ENCODE results near the gene ARNT2. TPM values are rescaled to one million over a fixed set of nuclear protein-coding genes. Genes with fewer than 3 reads are reported as not detected.

Gene ARNT2
- total RNA-seq, 1 donor from 2014 or later: 8.1 TPM

DNA sequence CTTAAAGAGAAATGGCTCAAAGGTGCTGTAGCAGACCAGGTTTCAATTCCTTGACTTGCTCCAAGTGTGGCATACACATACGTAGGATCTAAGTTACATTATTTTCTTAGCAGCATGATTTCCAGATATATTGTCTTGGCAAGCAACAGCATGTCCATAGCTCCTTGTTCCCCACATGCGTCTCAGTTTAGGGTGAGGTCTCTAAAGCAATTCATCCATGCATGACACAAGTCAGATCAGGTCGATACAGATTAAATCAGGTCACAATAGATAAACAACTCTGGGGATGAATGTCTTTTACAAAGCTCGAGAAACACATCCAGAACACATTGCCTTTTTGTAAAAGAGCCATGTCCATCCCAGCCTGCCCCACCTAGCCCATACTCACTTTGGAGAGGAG lies 182.0 kb downstream of the ARNT2 start:
- Histone ChIP-seq H3K4me1 (no peaks in the 10 kb centered on the region), H3K4me3 (no peak overlapping the region), H3K27ac (no peak overlapping the region), H3K27me3 (no peaks in the 10 kb centered on the region), H3K9me3 (no peaks in the 10 kb centered on the region), H3K36me3 (no peaks in the 10 kb centered on the region)
- no peak for DNase-seq (ENCODE audit: extremely low spot score in 2 of 2)
- no peak for TF ChIP-seq POLR2A (IDR thresholded peaks at IDR 0.05)
- TF ChIP-seq, protein P1, sequence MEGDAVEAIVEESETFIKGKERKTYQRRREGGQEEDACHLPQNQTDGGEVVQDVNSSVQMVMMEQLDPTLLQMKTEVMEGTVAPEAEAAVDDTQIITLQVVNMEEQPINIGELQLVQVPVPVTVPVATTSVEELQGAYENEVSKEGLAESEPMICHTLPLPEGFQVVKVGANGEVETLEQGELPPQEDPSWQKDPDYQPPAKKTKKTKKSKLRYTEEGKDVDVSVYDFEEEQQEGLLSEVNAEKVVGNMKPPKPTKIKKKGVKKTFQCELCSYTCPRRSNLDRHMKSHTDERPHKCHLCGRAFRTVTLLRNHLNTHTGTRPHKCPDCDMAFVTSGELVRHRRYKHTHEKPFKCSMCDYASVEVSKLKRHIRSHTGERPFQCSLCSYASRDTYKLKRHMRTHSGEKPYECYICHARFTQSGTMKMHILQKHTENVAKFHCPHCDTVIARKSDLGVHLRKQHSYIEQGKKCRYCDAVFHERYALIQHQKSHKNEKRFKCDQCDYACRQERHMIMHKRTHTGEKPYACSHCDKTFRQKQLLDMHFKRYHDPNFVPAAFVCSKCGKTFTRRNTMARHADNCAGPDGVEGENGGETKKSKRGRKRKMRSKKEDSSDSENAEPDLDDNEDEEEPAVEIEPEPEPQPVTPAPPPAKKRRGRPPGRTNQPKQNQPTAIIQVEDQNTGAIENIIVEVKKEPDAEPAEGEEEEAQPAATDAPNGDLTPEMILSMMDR (IDR thresholded peaks at IDR 0.05): no peak
- TF ChIP-seq POLR2AphosphoS5 (IDR thresholded peaks at IDR 0.05; ENCODE audit: insufficient read depth in 1 of 2, low read depth in 1 of 2): no peak
- intact Hi-C loops (cut with DNase I): no loop called here

DNA sequence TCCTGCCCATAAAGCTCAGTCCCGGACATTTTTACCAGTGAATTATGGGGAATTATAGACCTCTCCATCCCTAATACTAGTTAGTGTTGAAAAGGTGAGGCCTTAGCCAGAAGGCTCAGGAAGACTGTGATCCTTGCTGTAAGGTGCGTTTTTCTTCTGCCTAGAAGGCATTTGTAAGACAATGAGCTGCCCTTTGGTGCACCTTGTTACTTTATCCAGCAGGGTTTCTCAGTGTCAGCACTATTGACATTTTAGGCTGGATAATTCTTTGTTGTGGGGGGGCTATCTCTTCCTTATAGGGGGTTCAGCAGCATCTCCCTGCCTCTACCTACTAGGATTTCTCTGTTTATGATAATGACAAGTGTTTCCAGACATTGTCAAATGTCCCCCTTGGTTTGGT lies 182.8 kb downstream of the ARNT2 start:
- no peak for DNase-seq (ENCODE audit: extremely low spot score in 2 of 2)
- H3K36me3 ChIP-seq: no peaks in the 10 kb centered on the region
- H3K4me1 ChIP-seq: no peaks in the 10 kb centered on the region
- TF ChIP-seq POLR2AphosphoS5 (IDR thresholded peaks at IDR 0.05; ENCODE audit: insufficient read depth in 1 of 2, low read depth in 1 of 2): no peak
- H3K27me3 ChIP-seq: no peaks in the 10 kb centered on the region
- intact Hi-C loops (cut with DNase I): no loop called here
- no peaks in the 10 kb centered on the region for H3K9me3 ChIP-seq
- no peak overlapping the region for H3K4me3 ChIP-seq
- no peak overlapping the region for H3K27ac ChIP-seq

DNA sequence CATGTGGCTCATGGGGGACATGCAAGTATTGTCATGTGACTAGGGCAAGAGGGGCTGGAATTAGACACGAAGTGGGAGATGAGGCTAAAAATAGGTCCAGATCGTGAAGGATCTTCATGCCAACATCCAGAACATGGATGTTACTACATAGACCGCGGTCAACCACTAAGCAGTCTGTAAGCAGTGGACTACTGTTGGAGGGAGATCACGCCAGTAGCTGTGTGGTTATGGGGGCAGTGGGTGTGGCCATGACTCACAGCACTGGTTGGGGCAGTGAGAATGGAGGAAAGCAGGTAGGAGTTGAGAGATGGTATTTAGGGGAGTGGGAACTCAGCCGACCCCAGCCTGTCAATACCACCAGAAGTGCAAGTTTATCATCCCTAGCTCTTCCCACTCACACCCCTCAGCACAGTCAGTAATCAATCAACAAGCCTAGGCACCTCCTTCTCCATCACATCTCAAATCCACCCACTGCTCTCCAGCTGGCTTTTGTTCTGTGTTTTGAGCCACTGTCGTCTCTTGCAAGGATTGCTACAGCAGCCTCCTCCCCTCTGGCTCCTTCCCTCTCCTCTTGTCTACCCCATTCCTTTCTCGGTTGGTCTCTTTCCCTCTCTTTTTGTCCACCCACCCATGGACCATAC lies 183.8 kb downstream of the ARNT2 start:
- no peaks in the 10 kb centered on the region for H3K9me3 ChIP-seq
- intact Hi-C loops (cut with DNase I): no loop called here
- TF ChIP-seq POLR2AphosphoS5 (IDR thresholded peaks at IDR 0.05; ENCODE audit: insufficient read depth in 1 of 2, low read depth in 1 of 2) (no peak), POLR2A (IDR thresholded peaks at IDR 0.05) (no peak)
- TF ChIP-seq, protein P1 (IDR thresholded peaks at IDR 0.05): no peak
- no peak overlapping the region for H3K27ac ChIP-seq
- H3K4me3 ChIP-seq: no peak overlapping the region
- H3K36me3 ChIP-seq: no peaks in the 10 kb centered on the region
- no peak for DNase-seq (ENCODE audit: extremely low spot score in 2 of 2)
- no peaks in the 10 kb centered on the region for H3K27me3 ChIP-seq
- no peaks in the 10 kb centered on the region for H3K4me1 ChIP-seq

DNA sequence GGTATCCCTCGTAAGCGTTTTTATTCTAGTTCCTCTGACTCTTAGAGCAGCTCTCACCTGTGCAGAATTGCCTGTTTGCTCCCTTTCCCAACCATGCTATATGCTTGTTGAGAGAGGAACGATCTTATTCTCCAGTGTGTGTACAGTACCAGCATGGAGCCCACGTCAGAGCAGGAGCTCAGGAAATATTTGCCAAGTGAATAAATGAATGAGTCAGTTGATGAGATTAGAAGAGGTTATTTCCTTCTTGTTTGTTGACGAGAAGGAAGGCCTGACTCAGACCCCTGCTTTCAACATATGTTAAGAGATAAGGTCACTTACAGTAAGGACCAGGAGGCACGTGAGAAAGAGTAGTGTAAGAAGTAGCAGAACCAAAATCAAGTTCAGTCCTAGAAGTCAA lies 184.6 kb downstream of the ARNT2 start:
- Histone ChIP-seq H3K36me3 (no peaks in the 10 kb centered on the region), H3K9me3 (no peaks in the 10 kb centered on the region)

DNA sequence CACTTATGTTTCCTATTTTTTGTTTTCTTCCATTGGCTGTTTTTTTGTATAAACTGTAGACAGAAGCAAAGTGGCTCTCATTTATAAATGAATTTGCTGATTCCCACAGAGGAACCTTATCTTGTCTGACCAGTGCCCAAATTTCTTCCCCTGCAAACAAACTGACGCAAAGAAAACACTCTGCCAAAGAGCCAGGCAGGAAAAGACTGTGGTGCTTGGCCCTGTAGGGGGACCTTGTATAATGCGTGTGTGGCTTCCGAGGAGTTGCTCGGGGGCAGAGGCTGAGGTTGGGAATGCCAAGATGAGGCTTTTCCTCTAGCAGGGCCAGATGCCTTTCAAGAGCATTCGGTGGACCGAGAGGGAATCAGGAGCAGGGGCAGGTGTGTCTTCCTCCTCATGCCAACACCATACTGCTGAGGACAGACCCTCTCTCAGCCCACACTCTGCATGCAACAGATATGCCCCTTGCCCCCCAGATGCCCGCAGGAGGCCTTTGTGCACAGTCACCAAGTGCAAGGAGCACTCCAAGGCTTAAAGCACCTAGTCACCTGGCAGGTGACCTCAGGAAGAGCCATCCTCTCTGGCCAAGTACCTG lies 186.7 kb downstream of the ARNT2 start:
- no peak for DNase-seq (ENCODE audit: extremely low spot score in 2 of 2)
- Histone ChIP-seq H3K27me3 (no peaks in the 10 kb centered on the region), H3K9me3 (no peaks in the 10 kb centered on the region), H3K4me1 (no peaks in the 10 kb centered on the region), H3K36me3 (no peaks in the 10 kb centered on the region), H3K4me3 (no peak overlapping the region), H3K27ac (no peak overlapping the region)
- intact Hi-C loops (cut with DNase I): no loop called here
- TF ChIP-seq, protein P1 (IDR thresholded peaks at IDR 0.05): no peak
- TF ChIP-seq POLR2AphosphoS5 (IDR thresholded peaks at IDR 0.05; ENCODE audit: insufficient read depth in 1 of 2, low read depth in 1 of 2) (no peak), POLR2A (IDR thresholded peaks at IDR 0.05) (no peak)

More for the DNA sequence above, 184.6 kb downstream of the ARNT2 start:
- DNase-seq (ENCODE audit: extremely low spot score in 2 of 2): no peak
- TF ChIP-seq POLR2A (IDR thresholded peaks at IDR 0.05) (no peak), POLR2AphosphoS5 (IDR thresholded peaks at IDR 0.05; ENCODE audit: insufficient read depth in 1 of 2, low read depth in 1 of 2) (no peak)
- TF ChIP-seq, protein P1 (IDR thresholded peaks at IDR 0.05): no peak
- H3K4me1 ChIP-seq: no peaks in the 10 kb centered on the region
- no peak overlapping the region for H3K4me3 ChIP-seq
- intact Hi-C loops (cut with DNase I): no loop called here
- no peak overlapping the region for H3K27ac ChIP-seq
- no peaks in the 10 kb centered on the region for H3K27me3 ChIP-seq

All from vagina (tissue), 2 donors.